A673 (cell line): Measurements from ENCODE around the gene SNAP47.

ENCODE experiments used
- EZH2 ChIP-seq: fragments of 200-600 bp; sonication (generic); IDR thresholded peaks from 2 replicates; pipeline ENCODE4 v1.6.1; 2017; ENCODE audit warnings: borderline replicate concordance, low read depth, mild to moderate bottlenecking, mixed read lengths, antibody characterized with exemption, low read length; ENCODE audit not compliant: poor library complexity, severe bottlenecking
- TF ChIP-seq, protein P1 (sequence below): fragments of 300-800, 200-600 bp; sonication (generic); conservative IDR thresholded peaks from 2 replicates; pipeline ENCODE4 v1.5.1; 2017; ENCODE audit warnings: low read depth, mild to moderate bottlenecking, antibody characterized with exemption, low read length, moderate library complexity, mixed read lengths

DNA sequence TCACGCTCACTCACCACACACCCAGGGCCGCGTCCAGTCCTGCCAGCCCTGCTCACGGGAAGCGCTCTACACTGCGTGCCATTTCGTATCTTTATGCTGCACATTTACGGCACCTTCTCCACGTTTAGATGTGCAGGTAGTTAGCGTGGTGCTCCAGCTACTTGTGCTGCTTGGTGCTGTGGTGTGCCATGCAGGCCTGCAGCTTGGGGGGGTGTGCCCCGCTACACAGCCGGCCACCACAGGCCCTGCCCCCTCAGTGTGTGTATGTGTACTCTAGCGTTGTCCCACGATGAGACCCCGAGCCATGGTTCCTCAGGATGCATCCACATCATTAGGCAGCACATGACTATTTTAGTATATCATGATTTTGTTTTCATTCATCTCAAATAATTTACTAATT, 38.3 kb downstream of the SNAP47 start:
- no peak for TF ChIP-seq EZH2
- TF ChIP-seq, protein P1, sequence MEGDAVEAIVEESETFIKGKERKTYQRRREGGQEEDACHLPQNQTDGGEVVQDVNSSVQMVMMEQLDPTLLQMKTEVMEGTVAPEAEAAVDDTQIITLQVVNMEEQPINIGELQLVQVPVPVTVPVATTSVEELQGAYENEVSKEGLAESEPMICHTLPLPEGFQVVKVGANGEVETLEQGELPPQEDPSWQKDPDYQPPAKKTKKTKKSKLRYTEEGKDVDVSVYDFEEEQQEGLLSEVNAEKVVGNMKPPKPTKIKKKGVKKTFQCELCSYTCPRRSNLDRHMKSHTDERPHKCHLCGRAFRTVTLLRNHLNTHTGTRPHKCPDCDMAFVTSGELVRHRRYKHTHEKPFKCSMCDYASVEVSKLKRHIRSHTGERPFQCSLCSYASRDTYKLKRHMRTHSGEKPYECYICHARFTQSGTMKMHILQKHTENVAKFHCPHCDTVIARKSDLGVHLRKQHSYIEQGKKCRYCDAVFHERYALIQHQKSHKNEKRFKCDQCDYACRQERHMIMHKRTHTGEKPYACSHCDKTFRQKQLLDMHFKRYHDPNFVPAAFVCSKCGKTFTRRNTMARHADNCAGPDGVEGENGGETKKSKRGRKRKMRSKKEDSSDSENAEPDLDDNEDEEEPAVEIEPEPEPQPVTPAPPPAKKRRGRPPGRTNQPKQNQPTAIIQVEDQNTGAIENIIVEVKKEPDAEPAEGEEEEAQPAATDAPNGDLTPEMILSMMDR, result no peak
